H9 (cell line): ENCODE data around the gene RPRD1A. TPM values are rescaled to one million over a fixed set of nuclear protein-coding genes. Genes with fewer than 3 reads are reported as not detected.

Source experiments
- DNase-seq: peaks from one replicate; pipeline ENCODE4 v3.0.0-alpha.2; 2017
- H2AFZ ChIP-seq: one replicate; pipeline ENCODE4 v1.6.1; 2013; ENCODE audit warnings: mild to moderate bottlenecking, low read length, control low read depth, moderate library complexity
- H2AK5ac ChIP-seq: 2 replicates; pipeline ENCODE4 v1.6.1; 2013; ENCODE audit warnings: low read length, control low read depth, mixed read lengths; ENCODE audit not compliant: insufficient read length
- H2BK120ac ChIP-seq: one replicate; pipeline ENCODE4 v1.6.1; 2013; ENCODE audit warnings: low read depth, mild to moderate bottlenecking, low read length, control low read depth, inconsistent platforms; ENCODE audit not compliant: poor library complexity, severe bottlenecking
- H2BK12ac ChIP-seq: 2 replicates; pipeline ENCODE4 v1.6.1; 2013; ENCODE audit warnings: low read length, control low read depth, mixed read lengths, low read depth; ENCODE audit not compliant: insufficient read length
- H2BK15ac ChIP-seq: 2 replicates; pipeline ENCODE4 v1.6.1; 2013; ENCODE audit warnings: low read depth, low read length, control low read depth
- H2BK20ac ChIP-seq: one replicate; pipeline ENCODE4 v1.6.1; 2013; ENCODE audit warnings: low read depth, mild to moderate bottlenecking, low read length, control low read depth, inconsistent platforms; ENCODE audit not compliant: poor library complexity, severe bottlenecking
- H2BK5ac ChIP-seq: 2 replicates; pipeline ENCODE4 v1.6.1; 2013; ENCODE audit warnings: low read length, control low read depth, mixed read lengths; ENCODE audit not compliant: insufficient read length
- H3K14ac ChIP-seq: 2 replicates; pipeline ENCODE4 v1.6.1; 2013; ENCODE audit warnings: low read length, control low read depth; ENCODE audit not compliant: insufficient read depth
- H3K18ac ChIP-seq: 2 replicates; pipeline ENCODE4 v1.6.1; 2013; ENCODE audit warnings: low read depth, mild to moderate bottlenecking, mixed read lengths, low read length, control low read depth; ENCODE audit not compliant: insufficient read length
- H3K23ac ChIP-seq: 2 replicates; pipeline ENCODE4 v1.6.1; 2013; ENCODE audit warnings: low read length, control low read depth, mixed read lengths, low read depth; ENCODE audit not compliant: insufficient read length
- H3K23me2 ChIP-seq: 2 replicates; pipeline ENCODE4 v1.6.1; 2013; ENCODE audit warnings: low read depth, mild to moderate bottlenecking, mixed read lengths, low read length, control low read depth; ENCODE audit not compliant: insufficient read length, poor library complexity, severe bottlenecking
- H3K27ac ChIP-seq: 2 replicates; pipeline ENCODE4 v1.5.1; 2013; ENCODE audit warnings: low read length, control low read depth, mixed read lengths, low read depth; ENCODE audit not compliant: insufficient read length
- H3K27me3 ChIP-seq: 2 replicates; pipeline ENCODE4 v1.6.1; 2013; ENCODE audit warnings: low read length, control low read depth, inconsistent platforms; ENCODE audit not compliant: insufficient read depth
- H3K4ac ChIP-seq: 2 replicates; pipeline ENCODE4 v1.6.1; 2013; ENCODE audit warnings: low read depth, mild to moderate bottlenecking, control low read depth, inconsistent platforms, low read length, moderate library complexity
- H3K4me1 ChIP-seq: 2 replicates; pipeline ENCODE4 v1.6.1; 2013; ENCODE audit warnings: low read length, control low read depth, inconsistent platforms; ENCODE audit not compliant: insufficient read depth
- H3K4me2 ChIP-seq: 2 replicates; pipeline ENCODE4 v1.6.1; 2013; ENCODE audit warnings: low read length, control low read depth, mixed read lengths; ENCODE audit not compliant: insufficient read length, insufficient read depth
- H3K56ac ChIP-seq: 2 replicates; pipeline ENCODE4 v1.6.1; 2013; ENCODE audit warnings: low read depth, mild to moderate bottlenecking, mixed read lengths, low read length, control low read depth; ENCODE audit not compliant: insufficient read length
- H3K79me1 ChIP-seq: 2 replicates; pipeline ENCODE4 v1.6.1; 2013; ENCODE audit warnings: low read depth, mild to moderate bottlenecking, moderate library complexity, low read length, control low read depth, inconsistent platforms; ENCODE audit not compliant: insufficient read depth, poor library complexity, severe bottlenecking
- H3K79me2 ChIP-seq: 2 replicates; pipeline ENCODE4 v1.6.1; 2013; ENCODE audit warnings: low read length, control low read depth, inconsistent platforms; ENCODE audit not compliant: insufficient read depth
- H3K9ac ChIP-seq: 2 replicates; pipeline ENCODE4 v1.6.1; 2013; ENCODE audit warnings: low read length, control low read depth, mixed read lengths; ENCODE audit not compliant: insufficient read length; ENCODE audit errors: extremely low read depth
- H3K9me3 ChIP-seq: one replicate; pipeline ENCODE4 v1.6.1; 2013; ENCODE audit warnings: low read depth, low read length, inconsistent platforms; ENCODE audit not compliant: control insufficient read depth
- H3T11ph ChIP-seq: one replicate; pipeline ENCODE4 v1.6.1; 2013; ENCODE audit warnings: mild to moderate bottlenecking, low read length, control low read depth, inconsistent platforms
- H4K20me1 ChIP-seq: one replicate; pipeline ENCODE4 v1.6.1; 2013; ENCODE audit not compliant: control insufficient read depth, insufficient read length, insufficient read depth
- H4K5ac ChIP-seq: 2 replicates; pipeline ENCODE4 v1.6.1; 2013; ENCODE audit warnings: low read depth, mild to moderate bottlenecking, mixed read lengths, low read length, control low read depth; ENCODE audit not compliant: insufficient read length
- H4K8ac ChIP-seq: replicated peaks from 2 replicates; pipeline ENCODE4 v1.6.1; 2013; ENCODE audit warnings: low read length, control low read depth, mixed read lengths, low read depth; ENCODE audit not compliant: insufficient read length
- H4K91ac ChIP-seq: 2 replicates; pipeline ENCODE4 v1.6.1; 2013; ENCODE audit warnings: low read depth, mild to moderate bottlenecking, moderate library complexity, mixed read lengths, low read length, control low read depth; ENCODE audit not compliant: insufficient read length
- H3K27ac Mint-ChIP-seq, 3 experiments: 2 replicates in 2 of 3; 3 replicates in 1 of 3; pipeline ENCODE4 v1.8.0; 2020 to 2021; ENCODE audit warnings: mixed read lengths in 3 of 3, mild to moderate bottlenecking in 1 of 3, moderate library complexity in 1 of 3
- H3K27me3 Mint-ChIP-seq: 2 replicates; pipeline ENCODE4 v1.8.0; 2021; ENCODE audit warnings: low read depth, mild to moderate bottlenecking, moderate library complexity, mixed read lengths
- H3K36me3 Mint-ChIP-seq, 3 experiments: 2 replicates in 2 of 3; 3 replicates in 1 of 3; pipeline ENCODE4 v1.8.0; 2020 to 2021; ENCODE audit warnings: low read depth in 3 of 3, mixed read lengths in 3 of 3; ENCODE audit not compliant: insufficient read depth in 1 of 3
- H3K4me1 Mint-ChIP-seq, 2 experiments: 2 replicates each; pipeline ENCODE4 v1.8.0; 2020; ENCODE audit warnings: mixed read lengths in 2 of 2
- H3K4me3 Mint-ChIP-seq, 2 experiments: 2 replicates in 1 of 2; 3 replicates in 1 of 2; pipeline ENCODE4 v1.8.0; 2020 to 2021; ENCODE audit warnings: mild to moderate bottlenecking in 2 of 2, mixed read lengths in 2 of 2, moderate library complexity in 1 of 2
- H3K9me3 Mint-ChIP-seq, 2 experiments: 2 replicates in 1 of 2; 3 replicates in 1 of 2; pipeline ENCODE4 v1.8.0; 2020; ENCODE audit warnings: mild to moderate bottlenecking in 2 of 2, mixed read lengths in 2 of 2, moderate library complexity in 1 of 2
- WGBS: extraction: QIAGEN DNeasy Blood & Tissue Kit; methylation state at CpG from one replicate; pipeline ENCODE4 v1.1.7; 2013; ENCODE audit warnings: missing lambda C conversion rate, low lambda C conversion rate, mixed read lengths; ENCODE audit not compliant: insufficient read length; ENCODE audit errors: extremely low coverage; 5-methylcytosine and 5-hydroxymethylcytosine counted together
- total RNA-seq: library from RNA; stranded (reverse); gene quantifications from 2 replicates; pipeline ENCODE4 v1.2.1, GENCODE V29; 2021
- TF ChIP-seq, protein P1 (sequence below): fragments of 200-600 bp; sonication (generic); conservative IDR thresholded peaks from 3 replicates; pipeline ENCODE4 v1.8.0; 2021; ENCODE audit warnings: antibody characterized with exemption, mild to moderate bottlenecking

RPRD1A gene
- total RNA-seq, 1 experiment from 2014 or later, result 107 TPM

DNA sequence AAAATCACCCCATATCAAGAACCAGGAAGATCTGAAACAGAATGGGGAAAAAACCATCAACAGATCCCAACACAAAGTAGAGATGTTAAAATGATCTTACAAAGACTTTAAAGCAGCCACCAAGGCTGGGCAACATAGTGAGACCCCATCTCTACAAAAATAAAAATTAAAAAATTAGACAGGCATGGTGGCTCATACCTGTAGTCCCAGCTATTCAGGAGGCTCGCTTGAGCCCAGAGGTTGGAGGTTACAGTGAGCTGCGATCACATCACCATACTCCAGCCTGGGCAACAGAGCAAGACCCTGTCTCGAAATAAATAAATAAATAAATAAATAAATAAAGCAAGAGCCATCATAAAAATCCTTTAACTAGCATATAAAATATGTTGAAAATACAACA is 20.5 kb downstream of the RPRD1A start:
- Histone ChIP-seq H2BK5ac (no peak overlapping the region), H4K8ac (no peak overlapping the region), H2BK120ac (no peak overlapping the region), H3K79me1 (peaks cover 11% of the 10 kb centered on the region), H2AFZ (no peak overlapping the region), H3K4me1 (peaks cover 2% of the 10 kb centered on the region; the same call in 1 of the 2 replicates), H3K79me2 (peaks cover 36% of the 10 kb centered on the region; the same call in 1 of the 2 replicates), H3K23ac (no peak overlapping the region), H4K91ac (no peak overlapping the region), H4K5ac (no peak overlapping the region), H3K27me3 (no peaks in the 10 kb centered on the region), H3K56ac (no peak overlapping the region), H3K14ac (no peak overlapping the region), H2AK5ac (no peak overlapping the region), H3K9ac (no peak overlapping the region), H2BK12ac (no peak overlapping the region), H3K23me2 (no peaks in the 10 kb centered on the region), H3K4ac (no peak overlapping the region), H3K18ac (no peak overlapping the region), H3T11ph (no peak overlapping the region), H3K4me2 (no peak overlapping the region), H3K27ac (no peak overlapping the region), H2BK20ac (no peak overlapping the region), H4K20me1 (no peaks in the 10 kb centered on the region), H3K9me3 (no peaks in the 10 kb centered on the region), H2BK15ac (no peak overlapping the region)
- H3K36me3 Mint-ChIP-seq, result peaks cover 12 to 26% (median 17%) of the 10 kb centered on the region in 3 experiments; a peak in 5 of 7 replicates
- TF ChIP-seq, protein P1, sequence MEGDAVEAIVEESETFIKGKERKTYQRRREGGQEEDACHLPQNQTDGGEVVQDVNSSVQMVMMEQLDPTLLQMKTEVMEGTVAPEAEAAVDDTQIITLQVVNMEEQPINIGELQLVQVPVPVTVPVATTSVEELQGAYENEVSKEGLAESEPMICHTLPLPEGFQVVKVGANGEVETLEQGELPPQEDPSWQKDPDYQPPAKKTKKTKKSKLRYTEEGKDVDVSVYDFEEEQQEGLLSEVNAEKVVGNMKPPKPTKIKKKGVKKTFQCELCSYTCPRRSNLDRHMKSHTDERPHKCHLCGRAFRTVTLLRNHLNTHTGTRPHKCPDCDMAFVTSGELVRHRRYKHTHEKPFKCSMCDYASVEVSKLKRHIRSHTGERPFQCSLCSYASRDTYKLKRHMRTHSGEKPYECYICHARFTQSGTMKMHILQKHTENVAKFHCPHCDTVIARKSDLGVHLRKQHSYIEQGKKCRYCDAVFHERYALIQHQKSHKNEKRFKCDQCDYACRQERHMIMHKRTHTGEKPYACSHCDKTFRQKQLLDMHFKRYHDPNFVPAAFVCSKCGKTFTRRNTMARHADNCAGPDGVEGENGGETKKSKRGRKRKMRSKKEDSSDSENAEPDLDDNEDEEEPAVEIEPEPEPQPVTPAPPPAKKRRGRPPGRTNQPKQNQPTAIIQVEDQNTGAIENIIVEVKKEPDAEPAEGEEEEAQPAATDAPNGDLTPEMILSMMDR, result no peak
- H3K4me1 Mint-ChIP-seq, result peaks cover 55 to 58% of the 10 kb centered on the region in 2 experiments
- peaks cover 15 to 17% of the 10 kb centered on the region in 2 experiments for H3K9me3 Mint-ChIP-seq
- H3K4me3 Mint-ChIP-seq, result no peak overlapping the region
- H3K27ac Mint-ChIP-seq, result no peak overlapping the region
- no peaks in the 10 kb centered on the region; the same call in 1 of the 2 replicates for H3K27me3 Mint-ChIP-seq
- WGBS, result no CpG with 5 or more reads among the region's 3 CpGs
- DNase-seq, result no peak
